ENCODE results near the gene SPPL2A.

- TF ChIP-seq CREB1 (IDR thresholded peaks at IDR 0.05; ENCODE audit: low read depth) (no peak), RCOR1 (conservative IDR thresholded peaks at IDR 0.05; ENCODE audit: low read depth, low read length) (no peak), POLR2A (IDR thresholded peaks at IDR 0.05; ENCODE audit: low read depth, low read length) (no peak), ZBTB33 (IDR thresholded peaks at IDR 0.05) (no peak), CTCF (IDR thresholded peaks at IDR 0.05 in 2 of 3, conservative IDR thresholded peaks at IDR 0.05 in 1 of 3; ENCODE audit: control insufficient read depth in 2 of 3, extremely low read depth in 1 of 3, insufficient read depth in 1 of 3, low read depth in 3 of 3, low read length in 3 of 3) (no peak), SRF (IDR thresholded peaks at IDR 0.05; ENCODE audit: low read depth in 2 of 2, low read length in 2 of 2) (no peak)
Measured at GRCh38 chr15:50687302-50687902, 78.1 kb downstream of the SPPL2A start.

Data from GM12878 (cell line).